GM21528 (cell line): ENCODE measurements around the gene MPPED1.

Experiments used
- ATAC-seq: cut with Tn5 transposase; IDR thresholded peaks from one replicate; pipeline ENCODE4 v1.9.1; 2021; ENCODE audit warnings: mild to moderate bottlenecking, moderate library complexity; ENCODE audit not compliant: unreplicated experiment, low FRiP score

MPPED1 gene

GRCh38 chr22:43514476-43515157 is 102.8 kb downstream of the MPPED1 start:
- no peak for ATAC-seq

GRCh38 chr22:43515411-43515810 is 103.6 kb downstream of the MPPED1 start:
- ATAC-seq = no peak

- no peak for ATAC-seq
These were observed 104.1 kb downstream of the MPPED1 start for GRCh38 chr22:43515902-43516301.

- no peak for ATAC-seq
These were observed 104.6 kb downstream of the MPPED1 start for GRCh38 chr22:43516386-43516785.

GRCh38 chr22:43516996-43517635 is 105.3 kb downstream of the MPPED1 start:
- ATAC-seq = no peak

GRCh38 chr22:43520632-43521039 is 108.8 kb downstream of the MPPED1 start:
- no peak for ATAC-seq

- ATAC-seq = no peak
These were observed 109.9 kb downstream of the MPPED1 start for GRCh38 chr22:43521716-43522115.

GRCh38 chr22:43526117-43526655 is 114.4 kb downstream of the MPPED1 start:
- no peak for ATAC-seq

GRCh38 chr22:43526946-43527345 is 115.1 kb downstream of the MPPED1 start:
- ATAC-seq = no peak

GRCh38 chr22:43528601-43529360 is 117.0 kb downstream of the MPPED1 start:
- no peak for ATAC-seq

- no peak for ATAC-seq
These were observed 117.6 kb downstream of the MPPED1 start for GRCh38 chr22:43529461-43529860.

GRCh38 chr22:43529934-43530333 is 118.1 kb downstream of the MPPED1 start:
- no peak for ATAC-seq

GRCh38 chr22:43530349-43531201 is 118.8 kb downstream of the MPPED1 start:
- ATAC-seq = no peak

- no peak for ATAC-seq
These were observed 119.8 kb downstream of the MPPED1 start for GRCh38 chr22:43531651-43532050.

- ATAC-seq = no peak
These were observed 120.7 kb downstream of the MPPED1 start for GRCh38 chr22:43532301-43533155.

- no peak for ATAC-seq
These were observed 121.3 kb downstream of the MPPED1 start for GRCh38 chr22:43533156-43533530.

GRCh38 chr22:43533656-43534428 is 122.0 kb downstream of the MPPED1 start:
- no peak for ATAC-seq

- no peak for ATAC-seq
These were observed 123.1 kb downstream of the MPPED1 start for GRCh38 chr22:43534916-43535315.

GRCh38 chr22:43535336-43535735 is 123.5 kb downstream of the MPPED1 start:
- no peak for ATAC-seq
